ENCODE data around the gene PTEN.

- TF ChIP-seq POLR2A (IDR thresholded peaks at IDR 0.05; ENCODE audit: low read depth, low read length) (no peak), POU2F2 (IDR thresholded peaks at IDR 0.05; ENCODE audit: low read depth, low read length) (no peak), POLR2AphosphoS5 (IDR thresholded peaks at IDR 0.05; ENCODE audit: low read depth, low read length) (no peak), TAF1 (IDR thresholded peaks at IDR 0.05; ENCODE audit: low read depth, low read length) (no peak), SPI1 (IDR thresholded peaks at IDR 0.05; ENCODE audit: low read depth, low read length) (no peak), PAX5 (IDR thresholded peaks at IDR 0.05; ENCODE audit: insufficient read depth, low read length, severe bottlenecking) (no peak)
Observed at GRCh38 chr10:87850742-87851205, 12.7 kb upstream of the PTEN start.
